HepG2 (cell line): ENCODE measurements around the gene PIP5K1A. TPM values are rescaled to one million over a fixed set of nuclear protein-coding genes. Genes with fewer than 3 reads are reported as not detected.

ENCODE experiments used
- ARHGAP35 ChIP-seq: sonication (generic); formaldehyde crosslinking; IDR thresholded peaks from 2 replicates; pipeline ENCODE4 v1.9.0; 2022; ENCODE audit warnings: mild to moderate bottlenecking, inconsistent platforms, moderate library complexity, missing genetic modification reagents, borderline replicate concordance
- ARNT2 ChIP-seq: sonication (generic); formaldehyde crosslinking; IDR thresholded peaks from 2 replicates; pipeline ENCODE4 v1.8.0; 2022; ENCODE audit warnings: mild to moderate bottlenecking, low read depth, missing genetic modification reagents, moderate library complexity
- ATF7-NPFF ChIP-seq: sonication (generic); formaldehyde crosslinking; IDR thresholded peaks from 2 replicates; pipeline ENCODE4 v1.8.1; 2023; ENCODE audit warnings: mild to moderate bottlenecking, low read depth, missing genetic modification reagents, moderate library complexity
- CTCF ChIP-seq: sonication (generic); formaldehyde crosslinking; IDR thresholded peaks from 2 replicates; pipeline ENCODE4 v1.5.0; 2020; ENCODE audit warnings: mild to moderate bottlenecking, missing genetic modification reagents, moderate library complexity
- ELF1 ChIP-seq: sonication (generic); formaldehyde crosslinking; IDR thresholded peaks from 2 replicates; pipeline ENCODE4 v1.4.0; 2020; ENCODE audit warnings: missing genetic modification reagents
- FOXA3 ChIP-seq: IDR thresholded peaks from 2 replicates; pipeline ENCODE4 v1.6.1; 2016; ENCODE audit warnings: missing genetic modification reagents, missing compliant biosample characterization
- KLF6 ChIP-seq: IDR thresholded peaks from 2 replicates; pipeline ENCODE4 v1.8.0; 2016; ENCODE audit warnings: missing biosample characterization, missing genetic modification reagents
- MAZ ChIP-seq, 2 experiments: sonication (generic) in 1 of 2; formaldehyde crosslinking in 1 of 2; IDR thresholded peaks; 2 replicates each; pipeline versions ENCODE4 v1.5.0 to v1.6.1; 2012 to 2020; ENCODE audit warnings: low read depth in 2 of 2, mild to moderate bottlenecking in 2 of 2, borderline replicate concordance in 1 of 2, improper control_type of control experiment in 1 of 2, low read length in 1 of 2, missing genetic modification reagents in 1 of 2, moderate library complexity in 1 of 2
- NR2C2 ChIP-seq: sonication (generic); formaldehyde crosslinking; IDR thresholded peaks from 2 replicates; pipeline ENCODE4 v1.4.0; 2020; ENCODE audit warnings: missing genetic modification reagents, mild to moderate bottlenecking, moderate library complexity, borderline replicate concordance
- SALL1 ChIP-seq: sonication (generic); formaldehyde crosslinking; IDR thresholded peaks from 2 replicates; pipeline ENCODE4 v1.8.0; 2022; ENCODE audit warnings: mild to moderate bottlenecking, missing genetic modification reagents
- TIGD3 ChIP-seq: sonication (generic); formaldehyde crosslinking; IDR thresholded peaks from 2 replicates; pipeline ENCODE4 v1.5.1; 2020; ENCODE audit warnings: mild to moderate bottlenecking, missing genetic modification reagents, borderline replicate concordance
- ZC3H13 ChIP-seq: sonication (generic); formaldehyde crosslinking; IDR thresholded peaks from 2 replicates; pipeline ENCODE4 v1.8.1; 2023; ENCODE audit warnings: mild to moderate bottlenecking, missing genetic modification reagents, moderate library complexity
- ZNF124 ChIP-seq: sonication (generic); formaldehyde crosslinking; IDR thresholded peaks from 2 replicates; pipeline ENCODE4 v1.4.0; 2020; ENCODE audit warnings: missing genetic modification reagents
- ZNF33A ChIP-seq: sonication (generic); formaldehyde crosslinking; IDR thresholded peaks from 2 replicates; pipeline ENCODE4 v1.5.1; 2020; ENCODE audit warnings: missing genetic modification reagents, mild to moderate bottlenecking, moderate library complexity, borderline replicate concordance
- ZNF33B ChIP-seq: sonication (generic); formaldehyde crosslinking; IDR thresholded peaks from 2 replicates; pipeline ENCODE4 v1.5.1; 2020; ENCODE audit warnings: mild to moderate bottlenecking, missing genetic modification reagents
- ZNF510 ChIP-seq: sonication (generic); formaldehyde crosslinking; IDR thresholded peaks from 2 replicates; pipeline ENCODE4 v1.4.0; 2020; ENCODE audit warnings: low read depth, mild to moderate bottlenecking, missing genetic modification reagents
- ZNF687 ChIP-seq: sonication (generic); formaldehyde crosslinking; IDR thresholded peaks from 2 replicates; pipeline ENCODE4 v1.5.1; 2020; ENCODE audit warnings: mild to moderate bottlenecking, missing genetic modification reagents, moderate library complexity
- ZNF724P ChIP-seq: sonication (generic); formaldehyde crosslinking; IDR thresholded peaks from 2 replicates; pipeline ENCODE4 v1.8.0; 2022; ENCODE audit warnings: missing genetic modification reagents, borderline replicate concordance
- ZNF776 ChIP-seq: sonication (generic); formaldehyde crosslinking; IDR thresholded peaks from 2 replicates; pipeline ENCODE4 v1.4.0; 2020; ENCODE audit warnings: mild to moderate bottlenecking, missing genetic modification reagents
- ZNF781 ChIP-seq: sonication (generic); formaldehyde crosslinking; IDR thresholded peaks from 2 replicates; pipeline ENCODE4 v1.5.1; 2020; ENCODE audit warnings: borderline replicate concordance, mild to moderate bottlenecking, missing genetic modification reagents; ENCODE audit errors: not compliant biosample characterization
- polyA plus RNA-seq, 8 experiments: library from polyadenylated mRNA; depleted of rRNA in 3 of 8; stranded (reverse) in 7 of 8; unstranded in 1 of 8; fragments of >200 nt; fragmentation: Illumina TruSeq in 4 of 8; extraction: Trizol in 4 of 8; gene quantifications; 2 replicates each; pipeline versions ENCODE4 v1.2.1 to v1.2.3, GENCODE V29; 2011 to 2016; ENCODE audit warnings: low read depth in 4 of 8, missing spikeins in 1 of 8, mixed read lengths in 1 of 8; ENCODE audit not compliant: insufficient read depth in 1 of 8
- total RNA-seq, 5 experiments: library from RNA; depleted of rRNA; stranded (reverse); fragments of >200 nt; fragmentation: Illumina TruSeq; extraction: Trizol; gene quantifications; 2 replicates each; pipeline ENCODE4 v1.2.3, GENCODE V29; 2016; ENCODE audit warnings: low read depth in 1 of 5

The PIP5K1A gene
- total and polyA plus RNA-seq, 2 of the 13 experiments (the other 11 are each of a cell fraction or from before 2014, with no cell fraction given): 45.3 to 65.1 TPM

- TF ChIP-seq NR2C2 (CRISPR knock-in tag): peak; percentile 36; the same call in 1 of the 2 replicates
- TF ChIP-seq FOXA3 (CRISPR knock-in tag): 0 out of 2 replicates have a peak, but pooled peaks have one; percentile 5
- peak; percentile 76; the same call in 1 of the 2 replicates for TF ChIP-seq ZC3H13 (CRISPR knock-in tag)
- no peak for TF ChIP-seq KLF6
- no peak for TF ChIP-seq ZNF33B (CRISPR knock-in tag)
- TF ChIP-seq ZNF781 (CRISPR knock-in tag): peak; percentile 23
- peak; percentile 63; the same call in 1 of the 2 replicates for TF ChIP-seq TIGD3 (CRISPR knock-in tag)
- TF ChIP-seq ZNF724P (CRISPR knock-in tag): no peak
- TF ChIP-seq SALL1 (CRISPR knock-in tag): 0 out of 2 replicates have a peak, but pooled peaks have one; percentile 4
- no peak for TF ChIP-seq ZNF510
- 0 out of 2 replicates have a peak, but pooled peaks have one; percentile 51 for TF ChIP-seq ARHGAP35
- 0 out of 2 replicates have a peak, but pooled peaks have one; percentile 19 for TF ChIP-seq ATF7-NPFF (CRISPR knock-in tag)
- peak; percentile 29 for TF ChIP-seq ARNT2 (CRISPR knock-in tag)
- TF ChIP-seq CTCF: peak; percentile 17; the same call in 1 of the 2 replicates
- peak; percentile 20; the same call in 1 of the 2 replicates for TF ChIP-seq ZNF776 (CRISPR knock-in tag)
- TF ChIP-seq ELF1 (CRISPR knock-in tag): peak; percentile 50
- peak; percentile 80 for TF ChIP-seq ZNF687 (CRISPR knock-in tag)
- no peak for TF ChIP-seq ZNF124 (CRISPR knock-in tag)
- TF ChIP-seq ZNF33A (CRISPR knock-in tag): no peak
- 0 out of 2 replicates have a peak, but pooled peaks have one; percentile 21 for TF ChIP-seq MAZ (IDR thresholded peaks at IDR 0.05; ENCODE audit: borderline replicate concordance, low read depth, low read length)
- 0 out of 2 replicates have a peak, but pooled peaks have one; percentile 30 for TF ChIP-seq MAZ (CRISPR knock-in tag; IDR thresholded peaks at IDR 0.05; ENCODE audit: low read depth)
Observed at GRCh38 chr1:151282883-151283725, 84.8 kb downstream of the PIP5K1A start (continued).
